GM18498 (cell line): ENCODE data around the gene FOXN1.
"Not testable (repeated sequence)": the region's sequence is repeated elsewhere in the genome, so short reads cannot be mapped to it uniquely, and the experiment has no call there.

Experiments used
- ATAC-seq: cut with Tn5 transposase; IDR thresholded peaks from one replicate; pipeline ENCODE4 v1.9.1; 2021; ENCODE audit warnings: mild to moderate bottlenecking, moderate library complexity; ENCODE audit not compliant: unreplicated experiment

The FOXN1 gene

GRCh38 chr17:28572259-28573039 lies 66.3 kb downstream of the FOXN1 start:
- ATAC-seq: no peak

GRCh38 chr17:28573040-28573380 lies 66.9 kb downstream of the FOXN1 start:
- ATAC-seq: no peak

- no peak for ATAC-seq
Observed at GRCh38 chr17:28573521-28573920, 67.4 kb downstream of the FOXN1 start.

GRCh38 chr17:28573966-28574480 lies 67.9 kb downstream of the FOXN1 start:
- no peak for ATAC-seq

- no peak for ATAC-seq
Observed at GRCh38 chr17:28574526-28574925, 68.4 kb downstream of the FOXN1 start.

- no peak for ATAC-seq
Observed at GRCh38 chr17:28575126-28575795, 69.1 kb downstream of the FOXN1 start.

GRCh38 chr17:28576016-28576415 lies 69.9 kb downstream of the FOXN1 start:
- not testable (repeated sequence) for ATAC-seq

- ATAC-seq: peak; percentile 91
Observed at GRCh38 chr17:28576758-28577465, 70.8 kb downstream of the FOXN1 start, which contains the start of gene ALDOC. Gene ALDOC, minus strand, starts transcription at chr17:28576895. Its CDS starts 1,363 bp downstream, at chr17:28575532.

GRCh38 chr17:28577466-28577824 lies 71.3 kb downstream of the FOXN1 start:
- no peak for ATAC-seq

GRCh38 chr17:28578246-28579195 lies 72.4 kb downstream of the FOXN1 start:
- ATAC-seq: no peak

- ATAC-seq: no peak
Observed at GRCh38 chr17:28579526-28579925, 73.4 kb downstream of the FOXN1 start.

- no peak for ATAC-seq
Observed at GRCh38 chr17:28580959-28581358, 74.8 kb downstream of the FOXN1 start.

- no peak for ATAC-seq
Observed at GRCh38 chr17:28582513-28582912, 76.4 kb downstream of the FOXN1 start.

GRCh38 chr17:28584434-28584833 lies 78.3 kb downstream of the FOXN1 start:
- no peak for ATAC-seq

- no peak for ATAC-seq
Observed at GRCh38 chr17:28585851-28586250, 79.7 kb downstream of the FOXN1 start.
